Neural cell (in vitro differentiated cells): ENCODE results near the gene DEFB114.

ENCODE experiments used
- EP300 ChIP-seq: fragments of 450-650 bp; conservative IDR thresholded peaks from 2 replicates; pipeline ENCODE4 v1.6.1; 2014; ENCODE audit warnings: antibody characterized with exemption, mild to moderate bottlenecking, moderate library complexity; ENCODE audit not compliant: poor library complexity, severe bottlenecking
- EZH2 ChIP-seq: fragments of 200-600, 300-800 bp; shearing (Covaris generic), sonication (generic); IDR thresholded peaks from 2 replicates; pipeline ENCODE4 v1.6.1; 2014; ENCODE audit warnings: antibody characterized with exemption, low read length, borderline replicate concordance, mild to moderate bottlenecking; ENCODE audit not compliant: insufficient read depth, poor library complexity, severe bottlenecking
- MXI1 ChIP-seq: fragments of 450-650 bp; conservative IDR thresholded peaks from 2 replicates; pipeline ENCODE4 v1.6.1; 2014; ENCODE audit warnings: antibody characterized with exemption, mild to moderate bottlenecking; ENCODE audit not compliant: poor library complexity, severe bottlenecking
- POLR2AphosphoS5 ChIP-seq: IDR thresholded peaks from 2 replicates; pipeline ENCODE4 v1.6.1; 2012
- RAD21 ChIP-seq: fragments of 450-650 bp; conservative IDR thresholded peaks from 2 replicates; pipeline ENCODE4 v1.6.1; 2014; ENCODE audit warnings: antibody characterized with exemption, mild to moderate bottlenecking, moderate library complexity
- SMC3 ChIP-seq: fragments of 450-650 bp; conservative IDR thresholded peaks from 2 replicates; pipeline ENCODE4 v1.6.1; 2014; ENCODE audit warnings: antibody characterized with exemption, mild to moderate bottlenecking, moderate library complexity; ENCODE audit not compliant: poor library complexity
- TAF1 ChIP-seq: IDR thresholded peaks from 2 replicates; pipeline ENCODE4 v1.6.1; 2012; ENCODE audit warnings: low read depth
- TF ChIP-seq, protein P1 (sequence below): fragments of 450-650 bp; IDR thresholded peaks from 2 replicates; pipeline ENCODE4 v1.5.1; 2014; ENCODE audit warnings: antibody characterized with exemption, mild to moderate bottlenecking, moderate library complexity; ENCODE audit not compliant: poor library complexity, severe bottlenecking
- TF ChIP-seq, protein P2 (sequence below): IDR thresholded peaks from 2 replicates; pipeline ENCODE4 v1.6.1; 2012; ENCODE audit warnings: borderline replicate concordance

DNA sequence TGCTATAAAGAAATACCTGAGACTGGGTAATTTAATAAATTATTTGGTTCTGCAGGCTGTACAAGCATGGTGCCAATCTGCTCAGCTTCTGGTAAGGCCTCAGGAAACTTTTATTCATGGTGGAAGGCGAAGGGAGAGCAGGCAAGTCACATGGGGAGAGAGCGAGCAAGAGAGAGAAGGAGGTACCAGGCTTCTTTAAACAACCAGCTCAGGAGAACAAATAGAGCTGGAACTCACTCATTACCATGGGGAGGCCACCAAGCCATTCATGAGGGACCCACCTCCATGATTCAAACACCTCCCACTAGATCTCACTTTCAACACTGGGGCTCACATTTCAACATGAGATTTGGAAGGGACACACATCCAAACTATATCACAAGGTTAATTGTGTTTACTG is 52.7 kb downstream of the DEFB114 start:
- TF ChIP-seq, protein P1, sequence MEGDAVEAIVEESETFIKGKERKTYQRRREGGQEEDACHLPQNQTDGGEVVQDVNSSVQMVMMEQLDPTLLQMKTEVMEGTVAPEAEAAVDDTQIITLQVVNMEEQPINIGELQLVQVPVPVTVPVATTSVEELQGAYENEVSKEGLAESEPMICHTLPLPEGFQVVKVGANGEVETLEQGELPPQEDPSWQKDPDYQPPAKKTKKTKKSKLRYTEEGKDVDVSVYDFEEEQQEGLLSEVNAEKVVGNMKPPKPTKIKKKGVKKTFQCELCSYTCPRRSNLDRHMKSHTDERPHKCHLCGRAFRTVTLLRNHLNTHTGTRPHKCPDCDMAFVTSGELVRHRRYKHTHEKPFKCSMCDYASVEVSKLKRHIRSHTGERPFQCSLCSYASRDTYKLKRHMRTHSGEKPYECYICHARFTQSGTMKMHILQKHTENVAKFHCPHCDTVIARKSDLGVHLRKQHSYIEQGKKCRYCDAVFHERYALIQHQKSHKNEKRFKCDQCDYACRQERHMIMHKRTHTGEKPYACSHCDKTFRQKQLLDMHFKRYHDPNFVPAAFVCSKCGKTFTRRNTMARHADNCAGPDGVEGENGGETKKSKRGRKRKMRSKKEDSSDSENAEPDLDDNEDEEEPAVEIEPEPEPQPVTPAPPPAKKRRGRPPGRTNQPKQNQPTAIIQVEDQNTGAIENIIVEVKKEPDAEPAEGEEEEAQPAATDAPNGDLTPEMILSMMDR, result no peak
- TF ChIP-seq EP300, result no peak
- TF ChIP-seq RAD21, result no peak
- TF ChIP-seq, protein P2, sequence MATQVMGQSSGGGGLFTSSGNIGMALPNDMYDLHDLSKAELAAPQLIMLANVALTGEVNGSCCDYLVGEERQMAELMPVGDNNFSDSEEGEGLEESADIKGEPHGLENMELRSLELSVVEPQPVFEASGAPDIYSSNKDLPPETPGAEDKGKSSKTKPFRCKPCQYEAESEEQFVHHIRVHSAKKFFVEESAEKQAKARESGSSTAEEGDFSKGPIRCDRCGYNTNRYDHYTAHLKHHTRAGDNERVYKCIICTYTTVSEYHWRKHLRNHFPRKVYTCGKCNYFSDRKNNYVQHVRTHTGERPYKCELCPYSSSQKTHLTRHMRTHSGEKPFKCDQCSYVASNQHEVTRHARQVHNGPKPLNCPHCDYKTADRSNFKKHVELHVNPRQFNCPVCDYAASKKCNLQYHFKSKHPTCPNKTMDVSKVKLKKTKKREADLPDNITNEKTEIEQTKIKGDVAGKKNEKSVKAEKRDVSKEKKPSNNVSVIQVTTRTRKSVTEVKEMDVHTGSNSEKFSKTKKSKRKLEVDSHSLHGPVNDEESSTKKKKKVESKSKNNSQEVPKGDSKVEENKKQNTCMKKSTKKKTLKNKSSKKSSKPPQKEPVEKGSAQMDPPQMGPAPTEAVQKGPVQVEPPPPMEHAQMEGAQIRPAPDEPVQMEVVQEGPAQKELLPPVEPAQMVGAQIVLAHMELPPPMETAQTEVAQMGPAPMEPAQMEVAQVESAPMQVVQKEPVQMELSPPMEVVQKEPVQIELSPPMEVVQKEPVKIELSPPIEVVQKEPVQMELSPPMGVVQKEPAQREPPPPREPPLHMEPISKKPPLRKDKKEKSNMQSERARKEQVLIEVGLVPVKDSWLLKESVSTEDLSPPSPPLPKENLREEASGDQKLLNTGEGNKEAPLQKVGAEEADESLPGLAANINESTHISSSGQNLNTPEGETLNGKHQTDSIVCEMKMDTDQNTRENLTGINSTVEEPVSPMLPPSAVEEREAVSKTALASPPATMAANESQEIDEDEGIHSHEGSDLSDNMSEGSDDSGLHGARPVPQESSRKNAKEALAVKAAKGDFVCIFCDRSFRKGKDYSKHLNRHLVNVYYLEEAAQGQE, result no peak
- no peak for TF ChIP-seq POLR2AphosphoS5
- no peak for TF ChIP-seq EZH2
- no peak for TF ChIP-seq TAF1
- no peak for TF ChIP-seq SMC3
- TF ChIP-seq MXI1, result no peak
